ENCODE results near the gene TCEAL2.
"Not testable (repeated sequence)": the region's sequence is repeated elsewhere in the genome, so short reads cannot be mapped to it uniquely, and the experiment has no call there.

Gene TCEAL2

DNA sequence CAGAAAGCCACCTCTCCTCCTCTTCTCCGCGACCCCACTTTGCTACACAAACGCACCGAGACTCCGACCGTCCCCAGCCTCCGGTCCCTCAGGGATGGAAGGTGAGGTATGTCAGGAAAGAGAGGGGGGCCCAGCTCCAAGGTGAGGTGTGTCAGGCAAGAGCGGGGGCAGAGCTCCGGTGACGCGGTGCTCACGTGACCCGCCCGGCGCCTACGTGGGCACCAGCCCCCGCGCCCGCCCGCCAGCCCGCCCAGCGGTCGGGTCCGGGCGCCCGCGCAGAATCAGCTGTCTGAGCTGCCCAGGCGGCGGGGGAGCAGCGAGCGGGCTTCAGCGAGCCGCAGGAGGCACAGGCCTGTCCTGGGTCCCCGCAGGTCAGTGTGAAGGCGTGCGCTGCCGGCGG is at the start of gene TCEAL2:
TSS of gene TCEAL2 (plus strand) at position 244 of the 400 bp plus-strand sequence. CDS start 1,152 bp downstream, outside the sequence.
- DNase-seq = peak in 7 of 14 donors; percentile 3 to 70 (median 12)

DNA sequence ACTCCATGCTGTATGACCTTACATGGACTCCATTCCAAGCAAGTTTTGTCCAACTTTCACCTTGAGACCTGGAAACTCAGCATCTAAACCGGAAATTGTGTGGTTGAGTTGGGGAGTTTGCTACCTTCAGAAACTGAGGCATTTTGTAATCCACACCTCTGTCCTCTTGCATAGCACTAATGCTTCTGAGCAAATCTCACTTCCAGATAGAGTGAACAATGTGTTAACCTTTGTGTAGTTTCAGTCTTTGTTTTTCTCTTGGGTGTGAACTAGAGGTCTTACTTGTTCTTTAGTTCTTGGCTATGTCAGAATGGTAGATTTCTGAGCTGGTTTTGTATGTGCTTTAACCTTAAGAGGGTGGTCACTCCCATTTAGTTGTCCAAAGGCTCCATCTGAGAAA is 48.1 kb upstream of the TCEAL2 start:
- DNase-seq = no peak

DNA sequence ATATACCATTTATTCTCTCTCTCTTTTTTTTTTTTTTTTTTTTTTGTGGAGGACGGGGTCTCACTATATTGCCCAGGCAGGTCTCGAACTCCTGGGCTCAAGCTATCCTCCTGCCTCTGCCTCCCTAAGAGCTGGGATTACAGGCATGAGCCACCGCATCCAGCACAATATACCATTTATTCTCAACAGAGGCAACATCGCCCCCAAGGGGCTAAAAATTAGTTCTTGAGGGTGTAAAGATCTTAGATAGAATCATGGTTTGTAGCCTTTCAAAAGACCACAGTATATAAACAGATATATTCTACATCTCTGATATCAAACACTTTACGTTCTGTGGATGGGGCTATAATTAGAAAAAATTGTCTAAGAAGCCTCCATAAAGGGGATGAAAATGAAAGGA is 39.8 kb upstream of the TCEAL2 start:
- DNase-seq = no peak

DNA sequence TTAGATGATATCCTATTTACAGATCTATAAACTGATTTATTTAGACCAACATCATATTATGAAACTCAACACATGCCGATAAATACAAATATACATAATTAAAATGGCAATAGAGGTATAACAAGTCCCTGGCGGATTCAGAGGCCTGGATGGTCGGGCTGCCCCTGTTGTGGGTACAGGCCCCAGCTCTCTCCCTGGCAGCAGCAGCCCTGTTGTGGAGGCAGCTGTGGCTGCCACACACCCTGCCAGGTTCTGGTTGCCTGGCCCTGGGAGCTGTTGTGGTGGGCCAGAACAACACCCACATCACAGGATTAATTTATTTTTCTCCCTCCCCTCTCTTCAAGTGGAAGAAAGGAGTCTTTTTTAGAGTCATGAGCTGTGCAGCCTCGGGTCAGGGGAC is 12.1 kb upstream of the TCEAL2 start:
- DNase-seq = no peak

DNA sequence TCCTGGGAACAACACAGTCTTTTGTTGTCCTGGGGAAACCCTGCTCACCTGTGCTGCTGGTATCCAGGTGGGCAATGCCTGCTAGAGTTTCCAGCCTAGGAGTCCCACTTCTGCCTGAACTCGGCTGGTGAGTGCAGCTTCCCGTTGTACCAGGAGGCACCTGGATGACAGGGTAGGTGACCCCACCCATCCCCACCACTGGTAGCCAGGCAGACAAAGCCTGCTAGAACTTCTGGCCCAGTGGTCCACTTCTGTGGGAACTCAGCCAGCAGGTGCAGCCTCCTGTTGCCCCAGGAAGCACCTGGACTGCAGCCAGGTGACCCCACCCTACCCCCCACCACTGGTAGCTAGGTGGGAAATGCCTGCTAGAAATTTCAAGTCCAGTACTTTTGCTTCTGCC is 9.7 kb upstream of the TCEAL2 start:
- no peak for DNase-seq

DNA sequence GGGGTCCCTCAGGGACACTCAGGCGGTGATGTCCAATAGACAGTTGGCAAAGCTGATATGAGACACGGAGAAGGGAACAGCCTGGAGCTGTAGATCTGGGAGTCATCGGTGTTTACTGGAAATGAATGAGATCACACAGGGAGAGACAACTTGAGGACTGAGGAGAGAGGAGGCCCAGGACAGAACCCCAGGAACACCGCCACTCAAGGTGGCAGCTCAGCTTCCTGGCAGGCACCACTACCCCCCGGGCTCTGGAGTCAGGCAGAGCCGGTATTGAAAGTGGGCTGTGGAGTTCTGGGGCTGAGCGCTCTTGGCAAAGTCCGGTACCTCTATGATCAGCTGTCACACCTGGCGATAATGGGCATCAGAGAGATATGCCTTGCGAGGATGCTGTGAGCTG is 465 bp upstream of the TCEAL2 start:
- not testable (repeated sequence) for DNase-seq

DNA sequence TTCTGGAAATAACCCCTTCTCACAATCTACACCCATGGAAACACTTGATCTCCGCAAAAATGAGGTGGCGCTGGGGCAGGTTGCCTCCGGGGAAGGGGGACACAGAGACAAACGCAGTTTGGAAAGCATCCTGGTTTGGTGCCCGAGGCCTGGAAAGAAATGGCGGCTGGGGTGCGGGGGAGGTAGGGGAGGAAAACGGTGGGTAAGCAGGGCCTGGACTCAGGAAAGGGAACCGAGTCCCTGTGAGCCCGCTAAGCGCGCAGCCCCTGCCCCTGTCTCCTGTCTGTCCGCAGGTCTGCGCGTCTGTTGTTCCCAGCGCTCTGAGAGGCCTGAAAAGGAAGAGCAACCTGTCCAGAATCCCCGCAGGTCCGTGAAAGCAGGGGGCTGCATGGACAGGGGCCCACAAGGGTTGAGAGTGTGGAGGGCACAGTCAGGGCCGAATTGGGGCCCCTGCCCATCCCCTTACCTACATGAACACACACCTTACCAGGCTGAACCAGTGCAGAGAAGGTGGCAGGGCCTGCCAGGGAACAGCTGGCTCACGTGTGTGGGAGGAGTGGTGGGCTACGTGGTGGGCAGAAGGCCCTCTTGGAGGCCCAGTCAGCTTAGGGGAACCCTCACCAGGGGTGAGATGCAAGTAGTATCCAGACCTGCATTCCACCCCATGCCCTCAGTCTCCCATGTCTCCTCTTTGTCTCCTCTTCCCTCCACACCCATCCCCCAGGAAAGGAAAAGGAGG is 770 bp downstream of the TCEAL2 start:
- peak in 1 of 14 donors; percentile 16 for DNase-seq

DNA sequence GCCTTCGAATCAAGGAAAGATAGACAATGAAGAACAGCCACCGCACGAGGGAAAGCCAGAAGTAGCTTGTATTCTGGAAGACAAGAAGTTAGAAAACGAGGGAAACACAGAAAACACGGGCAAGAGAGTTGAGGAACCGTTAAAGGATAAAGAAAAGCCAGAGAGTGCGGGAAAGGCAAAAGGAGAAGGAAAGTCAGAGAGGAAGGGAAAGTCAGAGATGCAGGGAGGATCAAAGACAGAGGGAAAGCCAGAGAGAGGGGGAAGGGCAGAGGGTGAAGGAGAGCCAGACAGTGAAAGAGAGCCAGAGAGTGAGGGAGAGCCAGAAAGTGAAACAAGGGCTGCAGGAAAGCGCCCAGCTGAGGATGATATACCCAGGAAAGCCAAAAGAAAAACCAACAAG is 1.4 kb downstream of the TCEAL2 start:
- peak in 4 of 14 donors; percentile 1 to 10 (median 2) for DNase-seq

DNA sequence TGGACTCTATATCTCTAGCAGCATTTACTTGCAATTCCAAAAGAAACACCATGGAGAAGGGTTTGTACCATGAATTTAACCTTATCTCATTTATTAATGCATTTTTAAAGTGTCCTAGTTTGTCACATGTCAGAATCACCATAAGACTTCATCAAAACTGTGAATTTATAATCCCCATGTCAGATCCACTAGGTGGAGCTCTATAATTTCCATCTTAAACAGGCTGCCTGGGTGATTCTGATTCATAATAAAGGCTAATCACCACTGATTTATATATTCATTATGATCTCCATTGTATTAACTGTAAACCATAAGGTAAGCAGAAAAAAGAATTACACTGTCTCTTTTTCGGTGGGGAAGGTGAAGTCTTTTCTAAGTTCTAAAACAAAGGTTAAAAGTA is 4.0 kb downstream of the TCEAL2 start:
- peak in 1 of 14 donors; percentile 7 for DNase-seq

DNA sequence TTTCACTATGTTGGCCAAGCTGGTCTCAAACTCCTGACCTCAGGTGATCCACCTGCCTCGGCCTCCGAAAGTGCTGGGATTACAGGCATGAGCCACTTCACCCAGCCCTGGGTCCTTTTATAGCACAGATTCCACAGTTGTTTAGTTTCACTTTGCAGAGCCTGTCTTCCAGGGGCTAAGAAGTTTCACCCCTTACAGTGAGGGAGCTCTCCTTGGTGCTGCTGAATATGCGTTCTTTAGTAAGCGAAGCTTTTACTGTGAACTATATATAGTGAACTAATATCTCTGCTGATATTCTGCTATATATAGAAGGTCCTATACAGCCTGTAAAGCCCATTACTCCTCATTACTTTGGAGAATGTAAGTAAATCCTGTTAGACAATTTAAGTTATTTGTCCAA is 12.6 kb downstream of the TCEAL2 start:
- DNase-seq = no peak

DNA sequence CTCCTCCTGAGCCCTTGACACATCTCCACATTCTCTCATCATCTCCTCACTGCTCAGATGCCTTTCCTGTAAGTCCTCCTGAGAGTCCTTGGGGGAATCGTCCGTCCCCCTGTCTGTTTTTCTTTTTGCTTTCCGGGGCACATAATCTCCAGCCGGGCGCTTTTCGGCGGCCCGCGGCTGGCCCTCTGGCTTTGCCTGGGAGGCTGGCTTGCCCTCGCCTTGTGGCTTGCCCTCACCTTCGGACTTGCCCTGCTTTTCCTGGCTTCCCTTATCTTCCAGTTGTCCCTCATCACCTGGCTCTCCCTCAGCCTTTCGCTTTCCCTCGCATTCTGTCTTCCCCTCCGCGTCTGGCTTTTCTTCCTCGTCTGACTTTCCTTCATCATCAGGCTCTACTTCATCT is 15.4 kb downstream of the TCEAL2 start:
- not testable (repeated sequence) for DNase-seq

DNA sequence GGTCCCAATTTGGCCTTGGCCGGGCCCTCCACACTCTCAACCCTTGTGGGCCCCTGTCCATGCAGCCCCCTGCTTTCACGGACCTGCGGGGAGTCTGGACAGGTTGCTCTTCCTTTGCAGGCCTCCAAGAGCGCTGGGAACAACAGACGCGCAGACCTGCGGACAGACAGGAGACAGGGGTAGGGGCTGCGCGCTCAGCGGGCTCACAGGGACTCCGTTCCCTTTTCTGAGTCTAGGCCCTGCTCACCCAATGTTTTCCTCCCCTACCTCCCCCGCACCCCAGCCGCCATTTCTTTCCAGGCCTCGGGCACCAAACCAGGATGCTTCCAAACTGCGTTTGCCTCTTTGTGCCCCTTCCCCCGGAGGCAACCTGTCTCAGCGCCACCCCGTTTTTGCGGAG is 16.2 kb downstream of the TCEAL2 start:
- DNase-seq = peak in 1 of 14 donors; percentile 0

DNA sequence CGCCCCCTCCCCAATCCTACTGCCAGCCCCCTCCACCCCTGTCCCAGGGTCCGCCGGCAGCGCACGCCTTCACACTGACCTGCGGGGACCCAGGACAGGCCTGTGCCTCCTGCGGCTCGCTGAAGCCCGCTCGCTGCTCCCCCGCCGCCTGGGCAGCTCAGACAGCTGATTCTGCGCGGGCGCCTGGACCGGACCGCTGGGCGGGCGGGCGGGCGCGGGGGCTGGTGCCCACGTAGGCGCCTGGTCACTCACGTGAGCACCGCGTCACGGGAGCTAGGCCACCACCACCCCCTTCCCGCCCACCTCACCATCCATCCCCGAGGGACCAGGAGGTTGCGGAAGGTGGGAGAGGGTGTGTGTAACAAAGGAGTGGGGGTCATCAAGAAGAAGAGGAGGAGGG is 16.8 kb downstream of the TCEAL2 start, which contains the start of gene TCEAL6:
TSS of gene TCEAL6 (minus strand) at position 208 of the 400 bp plus-strand sequence.
- DNase-seq = peak in 5 of 14 donors; percentile 1 to 50 (median 6)

DNA sequence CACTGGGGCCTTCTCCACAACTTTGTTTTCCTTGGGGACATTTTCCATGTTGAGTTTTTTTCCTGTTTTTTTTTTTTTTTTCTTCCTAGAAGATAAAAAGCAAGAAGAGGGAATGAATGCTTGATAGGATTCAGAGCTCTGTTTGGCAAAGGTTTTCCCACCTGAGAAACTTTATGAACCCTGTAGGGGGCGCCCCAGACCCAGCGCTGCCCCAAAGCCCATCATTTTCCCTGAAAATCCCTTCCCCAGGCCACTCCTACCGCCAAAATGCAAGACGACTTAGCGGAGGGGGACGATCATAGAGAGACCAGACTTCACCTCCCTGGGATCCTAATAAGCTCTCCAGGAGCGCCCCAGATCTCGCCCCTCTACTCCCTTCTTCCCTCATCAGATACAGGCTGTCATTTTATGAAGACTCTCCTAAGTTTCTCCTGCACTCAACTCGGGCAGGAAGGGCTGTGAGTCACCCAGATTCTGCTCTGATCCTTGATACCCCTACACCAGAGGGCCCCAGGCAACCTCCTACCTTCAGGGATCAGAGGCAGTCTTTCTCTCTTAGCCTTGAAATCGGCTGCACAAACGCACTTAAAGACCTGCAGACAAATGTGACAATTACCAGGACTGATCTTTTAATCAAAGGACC is 28.9 kb downstream of the TCEAL2 start:
- peak in 6 of 14 donors; percentile 0 to 30 (median 3) for DNase-seq

DNA sequence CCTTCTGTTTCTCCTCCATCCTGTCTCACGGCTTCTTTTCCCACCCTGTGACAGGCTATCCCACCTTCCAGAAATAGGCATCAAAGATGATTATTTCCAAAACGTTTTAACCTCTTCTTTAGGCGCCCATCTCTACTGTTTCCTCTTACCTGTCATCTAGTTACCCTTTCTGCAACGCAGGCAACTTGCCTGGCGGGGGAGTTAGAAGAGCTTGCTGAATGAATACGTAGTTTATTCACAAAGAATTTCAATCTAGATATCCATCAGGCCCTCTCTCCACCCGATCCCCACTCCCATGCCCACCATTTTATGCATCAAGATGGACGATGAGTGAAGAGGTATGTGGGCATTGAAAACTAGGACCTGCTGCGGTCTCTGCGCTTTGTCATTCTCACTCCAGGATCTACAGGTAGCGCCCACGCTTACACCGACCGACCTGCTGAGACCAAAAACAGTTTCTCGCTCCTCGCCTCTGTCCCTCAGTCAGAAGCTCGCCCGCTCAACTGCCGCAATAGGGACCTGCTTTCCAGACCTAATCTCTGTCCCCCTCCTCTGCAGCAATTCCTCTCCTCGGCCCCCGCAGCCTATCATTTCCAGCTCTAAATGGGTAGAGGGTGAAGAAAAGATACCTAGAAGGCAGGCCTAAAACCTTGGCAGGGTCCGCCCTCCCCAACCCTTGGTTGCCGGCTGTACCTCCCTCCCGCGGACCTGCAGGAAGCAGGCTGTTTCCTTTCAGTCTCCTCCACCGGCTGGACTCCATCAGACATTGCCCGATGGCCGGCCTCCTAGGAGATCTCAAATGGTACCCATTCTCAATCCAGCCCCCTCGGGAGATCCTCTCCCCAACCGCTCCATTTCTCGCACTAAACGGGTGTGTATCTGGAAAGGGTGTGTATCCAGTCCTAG is 29.7 kb downstream of the TCEAL2 start:
- DNase-seq = peak in 6 of 14 donors; percentile 3 to 42 (median 12)

DNA sequence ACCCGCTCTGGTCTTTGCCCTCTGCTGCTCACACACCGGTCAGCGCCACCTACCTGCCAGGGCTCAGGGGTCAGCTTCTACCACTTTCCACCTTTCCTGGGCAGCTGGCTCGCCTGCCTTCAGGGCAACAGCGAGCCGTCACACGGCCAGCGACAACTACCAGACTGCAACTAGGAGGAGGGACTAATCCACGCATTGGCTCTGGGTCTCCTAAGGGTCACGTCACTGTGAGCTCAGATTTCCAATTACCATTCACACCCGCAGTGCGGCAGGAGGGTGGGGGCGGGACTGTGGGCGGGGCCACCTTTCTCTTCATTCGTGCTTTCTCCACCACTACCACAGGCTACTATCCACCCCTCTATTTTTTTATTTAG is 30.3 kb downstream of the TCEAL2 start, which contains the start of gene BEX5:
TSS of gene BEX5 (minus strand) at position 172 of the 374 bp plus-strand sequence. CDS start 1,712 bp downstream, outside the sequence.
- DNase-seq = peak in 12 of 14 donors; percentile 14 to 85 (median 36)
